ENCODE results near the gene CSH2.
"Not testable (repeated sequence)": the region's sequence is repeated elsewhere in the genome, so short reads cannot be mapped to it uniquely, and the experiment has no call there.

- TF ChIP-seq CTCF, POLR2A (IDR thresholded peaks at IDR 0.05): not testable (repeated sequence)
These were observed 42.3 kb upstream of the CSH2 start for GRCh38 chr17:63915753-63916152.
